ENCODE results near the gene LYRM9. TPM values are rescaled to one million over a fixed set of nuclear protein-coding genes. Genes with fewer than 3 reads are reported as not detected.

LYRM9 gene
- total RNA-seq, 1 donor from 2014 or later = 16.0 TPM

- peaks cover 2% of the 10 kb centered on the region for H3K9me3 Mint-ChIP-seq
- no peaks in the 10 kb centered on the region for H3K79me2 ChIP-seq (ENCODE audit: low read depth)
- peak; percentile 87 for DNase-seq (ENCODE audit: low spot score)
- H3F3A ChIP-seq (ENCODE audit: low read depth) = no peaks in the 10 kb centered on the region
- no peaks in the 10 kb centered on the region for H3K4me1 ChIP-seq
- no peaks in the 10 kb centered on the region for H3K9me3 ChIP-seq (ENCODE audit: low read depth)
- no peak overlapping the region for H3K27ac ChIP-seq
- no peak overlapping the region for H3K9ac ChIP-seq
- H3K4me3 Mint-ChIP-seq = no peak overlapping the region
- peaks cover 33% of the 10 kb centered on the region for H3K4me1 Mint-ChIP-seq
- H3K36me3 ChIP-seq = no peaks in the 10 kb centered on the region
- H3K27ac Mint-ChIP-seq = peak overlapping the region; percentile 75
- H3K27me3 ChIP-seq = no peaks in the 10 kb centered on the region
- no peak overlapping the region for H3K4me2 ChIP-seq
- H3K4me3 ChIP-seq = no peak overlapping the region
- TF ChIP-seq, protein P1, sequence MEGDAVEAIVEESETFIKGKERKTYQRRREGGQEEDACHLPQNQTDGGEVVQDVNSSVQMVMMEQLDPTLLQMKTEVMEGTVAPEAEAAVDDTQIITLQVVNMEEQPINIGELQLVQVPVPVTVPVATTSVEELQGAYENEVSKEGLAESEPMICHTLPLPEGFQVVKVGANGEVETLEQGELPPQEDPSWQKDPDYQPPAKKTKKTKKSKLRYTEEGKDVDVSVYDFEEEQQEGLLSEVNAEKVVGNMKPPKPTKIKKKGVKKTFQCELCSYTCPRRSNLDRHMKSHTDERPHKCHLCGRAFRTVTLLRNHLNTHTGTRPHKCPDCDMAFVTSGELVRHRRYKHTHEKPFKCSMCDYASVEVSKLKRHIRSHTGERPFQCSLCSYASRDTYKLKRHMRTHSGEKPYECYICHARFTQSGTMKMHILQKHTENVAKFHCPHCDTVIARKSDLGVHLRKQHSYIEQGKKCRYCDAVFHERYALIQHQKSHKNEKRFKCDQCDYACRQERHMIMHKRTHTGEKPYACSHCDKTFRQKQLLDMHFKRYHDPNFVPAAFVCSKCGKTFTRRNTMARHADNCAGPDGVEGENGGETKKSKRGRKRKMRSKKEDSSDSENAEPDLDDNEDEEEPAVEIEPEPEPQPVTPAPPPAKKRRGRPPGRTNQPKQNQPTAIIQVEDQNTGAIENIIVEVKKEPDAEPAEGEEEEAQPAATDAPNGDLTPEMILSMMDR (IDR thresholded peaks at IDR 0.05) = peak; percentile 95
- TF ChIP-seq EZH2phosphoT487 (IDR thresholded peaks at IDR 0.05) = no peak
- no peaks in the 10 kb centered on the region for H3K36me3 Mint-ChIP-seq
- no peaks in the 10 kb centered on the region for H4K20me1 ChIP-seq (ENCODE audit: low read depth)
- H2AFZ ChIP-seq (replicated peaks) = no peak overlapping the region
- peaks cover 5% of the 10 kb centered on the region for H3K27me3 Mint-ChIP-seq (ENCODE audit: insufficient read depth, low read depth)
Measured at GRCh38 chr17:27879987-27880608, 13.1 kb downstream of the LYRM9 start.

GRCh38 chr17:27878776-27879562, 14.2 kb downstream of the LYRM9 start:
- peaks cover 27% of the 10 kb centered on the region for H3K4me1 Mint-ChIP-seq

DNA sequence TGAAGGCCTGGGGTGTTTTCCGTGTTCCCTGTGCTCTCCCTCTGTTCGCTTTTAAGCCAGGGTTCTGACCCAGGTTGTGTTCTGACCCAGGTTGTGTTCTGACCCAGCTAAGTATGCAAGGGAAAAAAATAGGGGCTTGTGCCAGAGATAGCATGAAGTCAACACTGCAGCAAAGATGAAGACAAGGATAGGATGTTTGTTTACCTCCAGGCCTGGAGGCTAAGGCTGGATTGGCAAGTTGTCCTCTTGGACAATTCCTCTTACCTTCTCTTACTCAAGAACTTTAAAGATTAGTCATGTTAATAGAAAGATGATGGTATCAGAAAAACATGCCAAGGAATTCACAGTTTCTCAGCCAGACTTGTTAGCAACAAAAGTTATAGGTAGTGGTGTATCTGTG, 19.4 kb downstream of the LYRM9 start:
- Histone ChIP-seq H3K79me2 (ENCODE audit: low read depth) (no peaks in the 10 kb centered on the region), H3K36me3 (no peaks in the 10 kb centered on the region), H3K4me1 (no peaks in the 10 kb centered on the region), H4K20me1 (ENCODE audit: low read depth) (no peaks in the 10 kb centered on the region), H3K27me3 (no peaks in the 10 kb centered on the region), H3K4me2 (no peak overlapping the region), H2AFZ (replicated peaks) (no peak overlapping the region), H3K9me3 (ENCODE audit: low read depth) (no peaks in the 10 kb centered on the region), H3F3A (ENCODE audit: low read depth) (no peaks in the 10 kb centered on the region), H3K4me3 (no peak overlapping the region), H3K9ac (no peak overlapping the region), H3K27ac (no peak overlapping the region)
- peaks cover 12% of the 10 kb centered on the region for H3K4me1 Mint-ChIP-seq
- peaks cover 8% of the 10 kb centered on the region for H3K27me3 Mint-ChIP-seq (ENCODE audit: insufficient read depth, low read depth)
- peaks cover 8% of the 10 kb centered on the region for H3K9me3 Mint-ChIP-seq
- no peak overlapping the region for H3K4me3 Mint-ChIP-seq
- no peaks in the 10 kb centered on the region for H3K36me3 Mint-ChIP-seq
- no peak overlapping the region for H3K27ac Mint-ChIP-seq
- DNase-seq (ENCODE audit: low spot score) = no peak
- TF ChIP-seq EZH2phosphoT487 (IDR thresholded peaks at IDR 0.05) = no peak
- TF ChIP-seq, protein P1 (IDR thresholded peaks at IDR 0.05) = no peak
- no peak for TF ChIP-seq EZH2 (IDR thresholded peaks at IDR 0.05)

More at GRCh38 chr17:27878776-27879562, 14.2 kb downstream of the LYRM9 start:
- Histone ChIP-seq H3K27ac (no peak overlapping the region), H3K9me3 (ENCODE audit: low read depth) (no peaks in the 10 kb centered on the region), H2AFZ (replicated peaks) (no peak overlapping the region), H3K27me3 (no peaks in the 10 kb centered on the region), H4K20me1 (ENCODE audit: low read depth) (no peaks in the 10 kb centered on the region), H3K4me3 (no peak overlapping the region), H3K36me3 (no peaks in the 10 kb centered on the region), H3K79me2 (ENCODE audit: low read depth) (no peaks in the 10 kb centered on the region), H3K4me2 (no peak overlapping the region), H3K9ac (no peak overlapping the region), H3K4me1 (no peaks in the 10 kb centered on the region), H3F3A (ENCODE audit: low read depth) (no peaks in the 10 kb centered on the region)
- Mint-ChIP-seq H3K27ac (no peak overlapping the region), H3K27me3 (ENCODE audit: insufficient read depth, low read depth) (peaks cover 5% of the 10 kb centered on the region), H3K9me3 (peaks cover 2% of the 10 kb centered on the region), H3K36me3 (no peaks in the 10 kb centered on the region), H3K4me3 (no peak overlapping the region)
- TF ChIP-seq, protein P1 (IDR thresholded peaks at IDR 0.05) = no peak
- DNase-seq (ENCODE audit: low spot score) = no peak
